Measurements from ENCODE around the gene ZNF581. TPM values are rescaled to one million over a fixed set of nuclear protein-coding genes. Genes with fewer than 3 reads are reported as not detected.

Gene ZNF581
- total and polyA plus RNA-seq, 11 donors, result 4.7 to 12.7 (median 7.2) TPM

DNA sequence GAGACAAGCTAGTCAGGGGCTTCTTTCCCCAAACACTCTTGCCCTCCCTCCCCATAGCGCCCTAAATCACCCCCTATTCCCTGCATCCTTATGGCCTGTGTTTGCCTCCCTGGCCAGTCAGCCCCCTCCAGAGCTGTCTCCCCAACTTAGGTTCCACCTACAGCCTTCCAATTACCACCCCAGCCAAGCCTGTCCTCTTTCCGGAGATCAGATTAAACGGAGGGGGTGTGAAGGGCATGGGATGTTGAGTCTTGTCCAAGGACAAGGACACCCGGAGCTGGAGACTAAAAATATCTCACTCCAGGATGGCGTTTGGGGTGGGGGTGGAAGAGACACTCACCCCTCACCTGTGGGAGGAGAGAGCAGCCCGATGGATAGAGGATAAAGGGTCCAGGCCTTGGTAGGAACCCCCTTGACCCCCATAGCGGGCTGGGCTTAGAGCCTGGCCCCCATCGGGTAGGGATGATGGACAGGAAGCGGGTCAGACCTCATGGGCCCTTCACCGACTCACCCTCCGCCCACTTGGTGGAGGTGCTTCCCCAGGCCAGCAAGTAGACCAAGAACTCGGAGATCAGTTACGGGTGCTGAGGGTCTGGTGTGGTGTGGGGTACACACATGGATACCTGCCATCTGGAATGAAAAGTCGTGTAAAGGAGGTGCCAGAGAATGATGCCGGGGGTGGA lies 32.0 kb upstream of the ZNF581 start:
- DNase-seq (peak in 1 of 5 donors; percentile 53), ATAC-seq (peak; percentile 74 to 89 (median 82))
- peak overlapping the region in 3 of 12 donors; percentile 4 to 24 (median 18) for H3K4me3 ChIP-seq
- H3K36me3 ChIP-seq, result peaks cover 0 to 46% (median 29%) of the 10 kb centered on the region in 9 donors
- 53 to 55% (median 53%) methylated on average over 15 of the region's 15 CpGs for WGBS, 4 donors
- no peak for TF ChIP-seq POLR2A (IDR thresholded peaks at IDR 0.05)
- TF ChIP-seq, protein P1, sequence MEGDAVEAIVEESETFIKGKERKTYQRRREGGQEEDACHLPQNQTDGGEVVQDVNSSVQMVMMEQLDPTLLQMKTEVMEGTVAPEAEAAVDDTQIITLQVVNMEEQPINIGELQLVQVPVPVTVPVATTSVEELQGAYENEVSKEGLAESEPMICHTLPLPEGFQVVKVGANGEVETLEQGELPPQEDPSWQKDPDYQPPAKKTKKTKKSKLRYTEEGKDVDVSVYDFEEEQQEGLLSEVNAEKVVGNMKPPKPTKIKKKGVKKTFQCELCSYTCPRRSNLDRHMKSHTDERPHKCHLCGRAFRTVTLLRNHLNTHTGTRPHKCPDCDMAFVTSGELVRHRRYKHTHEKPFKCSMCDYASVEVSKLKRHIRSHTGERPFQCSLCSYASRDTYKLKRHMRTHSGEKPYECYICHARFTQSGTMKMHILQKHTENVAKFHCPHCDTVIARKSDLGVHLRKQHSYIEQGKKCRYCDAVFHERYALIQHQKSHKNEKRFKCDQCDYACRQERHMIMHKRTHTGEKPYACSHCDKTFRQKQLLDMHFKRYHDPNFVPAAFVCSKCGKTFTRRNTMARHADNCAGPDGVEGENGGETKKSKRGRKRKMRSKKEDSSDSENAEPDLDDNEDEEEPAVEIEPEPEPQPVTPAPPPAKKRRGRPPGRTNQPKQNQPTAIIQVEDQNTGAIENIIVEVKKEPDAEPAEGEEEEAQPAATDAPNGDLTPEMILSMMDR (IDR thresholded peaks at IDR 0.05), result no peak
- no peaks in the 10 kb centered on the region for H3K27me3 ChIP-seq
- H3K27ac ChIP-seq, result peak overlapping the region; percentile 38 to 93 (median 77)
- H3K4me1 ChIP-seq, result peaks cover 0 to 50% (median 31%) of the 10 kb centered on the region in 12 donors
- intact Hi-C loops (cut with DNase I), result no loop called here
- H3K9me3 ChIP-seq, result no peaks in the 10 kb centered on the region

DNA sequence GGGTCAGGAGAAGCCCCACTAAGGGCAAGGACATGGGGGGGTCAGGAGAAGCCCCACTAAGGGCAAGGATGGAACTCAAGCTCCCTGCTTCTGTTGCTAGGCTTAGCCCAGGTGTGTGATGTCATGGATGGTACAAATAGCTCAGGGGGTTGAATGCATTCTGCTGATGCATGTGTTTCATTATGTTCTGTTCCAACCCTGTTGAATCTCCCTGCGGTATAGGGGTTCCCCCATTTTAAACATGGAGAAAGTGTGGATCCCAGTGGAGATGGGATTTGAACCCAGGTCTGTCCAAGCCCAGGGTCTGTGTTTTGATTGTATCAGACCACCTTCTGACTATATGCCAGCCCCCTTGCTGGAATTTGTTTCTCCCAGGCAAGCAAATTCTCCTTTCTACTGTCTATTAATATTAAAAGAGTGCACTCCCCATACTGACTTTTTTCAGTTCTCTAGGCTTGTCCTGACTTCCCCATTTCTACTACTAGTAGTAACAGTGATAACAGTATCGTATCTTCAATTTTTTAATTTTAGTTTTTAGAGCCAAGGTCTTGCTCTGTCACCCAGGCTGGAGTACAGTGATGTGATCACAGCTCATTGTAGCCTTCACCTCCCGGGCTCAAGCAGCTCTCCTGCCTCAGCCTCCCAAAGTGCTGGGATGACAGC lies 31.3 kb upstream of the ZNF581 start:
- ATAC-seq (peak; percentile 1 to 50 (median 19)), DNase-seq (no peak)
- H3K27me3 ChIP-seq, result no peaks in the 10 kb centered on the region
- no peak for TF ChIP-seq POLR2A (IDR thresholded peaks at IDR 0.05)
- peaks cover 0 to 43% (median 25%) of the 10 kb centered on the region in 12 donors for H3K4me1 ChIP-seq
- H3K27ac ChIP-seq, result peak overlapping the region; percentile 38 to 93 (median 77)
- H3K9me3 ChIP-seq, result no peaks in the 10 kb centered on the region
- peaks cover 0 to 50% (median 34%) of the 10 kb centered on the region in 9 donors for H3K36me3 ChIP-seq
- intact Hi-C loops (cut with DNase I), result no loop called here
- 52 to 63% (median 60%) methylated on average over 3 of the region's 3 CpGs for WGBS, 4 donors
- no peak overlapping the region for H3K4me3 ChIP-seq

DNA sequence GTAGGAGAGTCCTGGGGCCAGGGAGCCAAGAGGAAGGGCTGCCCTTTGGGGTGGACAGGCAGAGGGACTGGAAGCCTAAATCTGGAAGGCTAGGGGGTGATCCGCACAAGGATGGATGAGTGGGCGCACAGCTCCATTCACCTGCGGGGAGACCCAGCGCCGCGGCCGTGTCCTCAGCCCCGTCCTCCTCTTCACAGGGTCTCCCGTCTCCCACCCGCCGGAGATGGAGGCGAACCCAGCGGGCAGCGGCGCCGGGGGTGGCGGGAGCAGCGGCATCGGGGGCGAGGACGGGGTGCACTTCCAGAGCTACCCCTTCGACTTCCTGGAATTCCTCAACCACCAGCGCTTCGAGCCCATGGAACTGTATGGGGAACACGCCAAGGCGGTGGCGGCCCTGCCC lies 30.1 kb upstream of the ZNF581 start:
- DNase-seq, result peak in 1 of 5 donors; percentile 61
- no peak for ATAC-seq
- Histone ChIP-seq H3K9me3 (no peaks in the 10 kb centered on the region), H3K4me1 (peaks cover 0 to 33% (median 22%) of the 10 kb centered on the region in 12 donors), H3K36me3 (peaks cover 0 to 58% (median 43%) of the 10 kb centered on the region in 9 donors), H3K27ac (peak overlapping the region in 2 of 12 donors; percentile 85 to 86), H3K27me3 (no peaks in the 10 kb centered on the region), H3K4me3 (no peak overlapping the region)
- 94 to 97% (median 95%) methylated on average over 24 to 27 of the region's 27 CpGs for WGBS, 4 donors
- TF ChIP-seq, protein P1 (IDR thresholded peaks at IDR 0.05), result no peak
- no peak for TF ChIP-seq POLR2A (IDR thresholded peaks at IDR 0.05)
- intact Hi-C loops (cut with DNase I), result no loop called here

DNA sequence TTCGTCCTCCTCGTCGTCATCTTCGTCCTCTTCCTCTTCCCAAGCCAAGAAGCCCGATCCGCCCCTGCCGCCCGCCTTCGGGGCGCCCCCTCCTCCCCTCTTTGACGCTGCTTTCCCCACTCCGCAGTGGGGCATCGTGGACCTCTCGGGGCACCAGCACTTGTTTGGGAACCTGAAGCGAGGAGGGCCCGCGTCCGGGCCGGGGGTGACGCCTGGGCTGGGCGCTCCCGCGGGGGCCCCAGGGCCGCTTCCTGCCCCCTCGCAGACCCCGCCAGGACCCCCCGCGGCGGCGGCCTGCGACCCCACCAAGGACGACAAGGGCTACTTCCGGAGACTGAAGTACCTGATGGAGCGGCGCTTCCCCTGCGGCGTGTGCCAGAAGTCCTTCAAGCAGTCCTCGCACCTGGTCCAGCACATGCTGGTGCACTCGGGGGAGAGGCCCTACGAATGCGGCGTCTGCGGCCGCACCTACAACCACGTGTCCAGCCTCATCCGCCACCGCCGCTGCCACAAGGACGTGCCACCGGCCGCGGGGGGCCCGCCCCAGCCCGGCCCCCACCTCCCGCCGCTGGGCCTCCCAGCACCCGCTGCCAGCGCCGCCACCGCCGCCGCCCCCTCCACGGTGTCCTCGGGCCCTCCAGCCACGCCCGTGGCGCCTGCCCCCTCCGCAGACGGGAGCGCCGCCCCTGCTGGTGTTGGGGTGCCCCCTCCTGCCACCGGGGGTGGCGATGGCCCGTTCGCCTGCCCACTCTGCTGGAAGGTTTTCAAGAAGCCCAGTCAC lies 29.3 kb upstream of the ZNF581 start:
- H3K4me1 ChIP-seq, result peaks cover 0 to 31% (median 22%) of the 10 kb centered on the region in 12 donors
- ATAC-seq (no peak), DNase-seq (peak in 1 of 5 donors; percentile 57)
- no peak for TF ChIP-seq POLR2A (IDR thresholded peaks at IDR 0.05)
- TF ChIP-seq, protein P1 (IDR thresholded peaks at IDR 0.05), result no peak
- WGBS, 4 donors, result 93 to 95% (median 94%) methylated on average over 50 to 75 of the region's 75 CpGs
- H3K27ac ChIP-seq, result no peak overlapping the region
- H3K27me3 ChIP-seq, result no peaks in the 10 kb centered on the region
- intact Hi-C loops (cut with DNase I), result no loop called here
- H3K36me3 ChIP-seq, result peaks cover 0 to 55% (median 42%) of the 10 kb centered on the region in 9 donors
- H3K4me3 ChIP-seq, result no peak overlapping the region
- H3K9me3 ChIP-seq, result no peaks in the 10 kb centered on the region

All from heart left ventricle (tissue), 16 donors.